ENCODE measurements around the gene CPD. TPM values are rescaled to one million over a fixed set of nuclear protein-coding genes. Genes with fewer than 3 reads are reported as not detected.

The CPD gene
- total and polyA plus RNA-seq, 9 of the 15 experiments (the other 6 are each of a cell fraction or from before 2014, with no cell fraction given), result 4.5 to 24.4 (median 20.4) TPM

GRCh38 chr17:30378825-30379302 lies at the start of gene CPD (continued):
- TF ChIP-seq CEBPZ (IDR thresholded peaks at IDR 0.05; ENCODE audit: borderline replicate concordance, low read depth, low read length), result no peak
- peak; percentile 85 for TF ChIP-seq CTBP1 (IDR thresholded peaks at IDR 0.05; ENCODE audit: borderline replicate concordance)
- no peak for TF ChIP-seq NUFIP1 (IDR thresholded peaks at IDR 0.05; ENCODE audit: partially characterized antibody)
- TF ChIP-seq ARHGAP35 (IDR thresholded peaks at IDR 0.05; ENCODE audit: partially characterized antibody), result no peak
- TF ChIP-seq CBFA2T3 (IDR thresholded peaks at IDR 0.05), result no peak
- no peak for TF ChIP-seq ZNF586 (CRISPR knock-in tag; conservative IDR thresholded peaks at IDR 0.05)
- TF ChIP-seq ZNF699 (CRISPR knock-in tag; IDR thresholded peaks at IDR 0.05; ENCODE audit: insufficient replicate concordance), result no peak
- no peak for TF ChIP-seq NR2F6 (CRISPR knock-in tag; IDR thresholded peaks at IDR 0.05)
- TF ChIP-seq STAG1 (CRISPR knock-in tag; IDR thresholded peaks at IDR 0.05; ENCODE audit: borderline replicate concordance), result no peak
- TF ChIP-seq U2AF2 (optimal IDR thresholded peaks at IDR 0.05; ENCODE audit: low read depth, low read length), result no peak
- no peak for TF ChIP-seq GTF2A2 (tag; IDR thresholded peaks at IDR 0.05)
- TF ChIP-seq CTCFL (IDR thresholded peaks at IDR 0.05; ENCODE audit: borderline replicate concordance, insufficient read depth, low read depth, low read length, poor library complexity, severe bottlenecking), result no peak
- TF ChIP-seq ZNF717 (CRISPR knock-in tag; IDR thresholded peaks at IDR 0.05), result no peak
- no peak for TF ChIP-seq ZNF316 (IDR thresholded peaks at IDR 0.05)
- TF ChIP-seq, protein P1, sequence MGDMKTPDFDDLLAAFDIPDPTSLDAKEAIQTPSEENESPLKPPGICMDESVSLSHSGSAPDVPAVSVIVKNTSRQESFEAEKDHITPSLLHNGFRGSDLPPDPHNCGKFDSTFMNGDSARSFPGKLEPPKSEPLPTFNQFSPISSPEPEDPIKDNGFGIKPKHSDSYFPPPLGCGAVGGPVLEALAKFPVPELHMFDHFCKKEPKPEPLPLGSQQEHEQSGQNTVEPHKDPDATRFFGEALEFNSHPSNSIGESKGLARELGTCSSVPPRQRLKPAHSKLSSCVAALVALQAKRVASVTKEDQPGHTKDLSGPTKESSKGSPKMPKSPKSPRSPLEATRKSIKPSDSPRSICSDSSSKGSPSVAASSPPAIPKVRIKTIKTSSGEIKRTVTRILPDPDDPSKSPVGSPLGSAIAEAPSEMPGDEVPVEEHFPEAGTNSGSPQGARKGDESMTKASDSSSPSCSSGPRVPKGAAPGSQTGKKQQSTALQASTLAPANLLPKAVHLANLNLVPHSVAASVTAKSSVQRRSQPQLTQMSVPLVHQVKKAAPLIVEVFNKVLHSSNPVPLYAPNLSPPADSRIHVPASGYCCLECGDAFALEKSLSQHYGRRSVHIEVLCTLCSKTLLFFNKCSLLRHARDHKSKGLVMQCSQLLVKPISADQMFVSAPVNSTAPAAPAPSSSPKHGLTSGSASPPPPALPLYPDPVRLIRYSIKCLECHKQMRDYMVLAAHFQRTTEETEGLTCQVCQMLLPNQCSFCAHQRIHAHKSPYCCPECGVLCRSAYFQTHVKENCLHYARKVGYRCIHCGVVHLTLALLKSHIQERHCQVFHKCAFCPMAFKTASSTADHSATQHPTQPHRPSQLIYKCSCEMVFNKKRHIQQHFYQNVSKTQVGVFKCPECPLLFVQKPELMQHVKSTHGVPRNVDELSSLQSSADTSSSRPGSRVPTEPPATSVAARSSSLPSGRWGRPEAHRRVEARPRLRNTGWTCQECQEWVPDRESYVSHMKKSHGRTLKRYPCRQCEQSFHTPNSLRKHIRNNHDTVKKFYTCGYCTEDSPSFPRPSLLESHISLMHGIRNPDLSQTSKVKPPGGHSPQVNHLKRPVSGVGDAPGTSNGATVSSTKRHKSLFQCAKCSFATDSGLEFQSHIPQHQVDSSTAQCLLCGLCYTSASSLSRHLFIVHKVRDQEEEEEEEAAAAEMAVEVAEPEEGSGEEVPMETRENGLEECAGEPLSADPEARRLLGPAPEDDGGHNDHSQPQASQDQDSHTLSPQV (IDR thresholded peaks at IDR 0.05), result no peak
- no peak for TF ChIP-seq ZNF143 (CRISPR knock-in tag; IDR thresholded peaks at IDR 0.05)
